HG02852 (cell line): ENCODE results near the gene TAPBP.

Source experiments
- ATAC-seq: cut with Tn5 transposase; IDR thresholded peaks from one replicate; pipeline ENCODE4 v1.9.1; 2021; ENCODE audit warnings: mild to moderate bottlenecking, moderate library complexity; ENCODE audit not compliant: unreplicated experiment

The TAPBP gene

GRCh38 chr6:33249732-33250630 is 63.9 kb downstream of the TAPBP start:
- no peak for ATAC-seq
